Liver (tissue), 9 donors: ENCODE measurements around the gene RSBN1L. TPM values are rescaled to one million over a fixed set of nuclear protein-coding genes. Genes with fewer than 3 reads are reported as not detected.

Experiments used
- DNase-seq: peaks from one replicate; pipeline ENCODE4 v3.0.0-alpha.2; 2017; ENCODE audit warnings: low spot score
- H3K27ac ChIP-seq, 2 donors: one replicate each; pipeline ENCODE4 v1.7.0; 2013; ENCODE audit warnings: inconsistent platforms in 2 of 2, low read length in 2 of 2, control low read depth in 1 of 2, low read depth in 1 of 2, mild to moderate bottlenecking in 1 of 2
- H3K27me3 ChIP-seq, 4 donors: one replicate each; pipeline versions ENCODE4 v1.6.1 to v1.7.0; 2013; ENCODE audit warnings: low read length in 3 of 4, inconsistent platforms in 1 of 4, mild to moderate bottlenecking in 1 of 4, moderate library complexity in 1 of 4; ENCODE audit not compliant: control insufficient read depth in 4 of 4, insufficient read depth in 4 of 4
- H3K36me3 ChIP-seq, 4 donors: one replicate each; pipeline versions ENCODE4 v1.6.1 to v1.7.0; 2013; ENCODE audit warnings: low read length in 3 of 4, mild to moderate bottlenecking in 3 of 4, low read depth in 1 of 4, moderate library complexity in 1 of 4; ENCODE audit not compliant: control insufficient read depth in 4 of 4, insufficient read depth in 3 of 4
- H3K4me1 ChIP-seq, 4 donors: one replicate each; pipeline versions ENCODE4 v1.6.1 to v1.7.0; 2013; ENCODE audit warnings: low read length in 3 of 4, mild to moderate bottlenecking in 3 of 4, moderate library complexity in 1 of 4; ENCODE audit not compliant: control insufficient read depth in 4 of 4, insufficient read depth in 4 of 4
- H3K4me3 ChIP-seq, 3 donors: one replicate each; pipeline versions ENCODE4 v1.6.1 to v1.7.0; 2013; ENCODE audit warnings: low read length in 3 of 3, control low read depth in 1 of 3, low read depth in 1 of 3, mild to moderate bottlenecking in 1 of 3
- H3K9ac ChIP-seq, 2 donors: one replicate each; pipeline ENCODE4 v1.7.0; 2013; ENCODE audit warnings: low read length in 2 of 2, mild to moderate bottlenecking in 2 of 2, moderate library complexity in 2 of 2, control low read depth in 1 of 2, low read depth in 1 of 2
- H3K9me3 ChIP-seq, 4 donors: one replicate each; pipeline versions ENCODE4 v1.6.1 to v1.7.0; 2013; ENCODE audit warnings: low read length in 3 of 4; ENCODE audit not compliant: control insufficient read depth in 4 of 4
- EGR1 ChIP-seq, 2 donors: IDR thresholded peaks; 2 replicates each; pipeline ENCODE4 v1.6.1; 2016 to 2018; ENCODE audit warnings: antibody characterized with exemption in 2 of 2, low read depth in 2 of 2
- HNF4A ChIP-seq, 2 donors: conservative IDR thresholded peaks; 2 replicates each; pipeline ENCODE4 v1.6.1; 2016; ENCODE audit warnings: antibody characterized with exemption in 2 of 2, mild to moderate bottlenecking in 2 of 2
- HNF4G ChIP-seq: IDR thresholded peaks from 2 replicates; pipeline ENCODE4 v1.6.1; 2016; ENCODE audit warnings: antibody characterized with exemption
- JUND ChIP-seq, 2 donors: IDR thresholded peaks; 2 replicates each; pipeline ENCODE4 v1.6.1; 2016; ENCODE audit warnings: antibody characterized with exemption in 2 of 2
- NR2F2 ChIP-seq: IDR thresholded peaks from 2 replicates; pipeline ENCODE4 v1.6.1; 2016; ENCODE audit warnings: antibody characterized with exemption
- RAD21 ChIP-seq, 2 donors: IDR thresholded peaks; 2 replicates each; pipeline ENCODE4 v1.6.1; 2016; ENCODE audit warnings: antibody characterized with exemption in 2 of 2, mild to moderate bottlenecking in 2 of 2
- RXRA ChIP-seq, 2 donors: IDR thresholded peaks; 2 replicates each; pipeline ENCODE4 v1.6.1; 2017 to 2018; ENCODE audit warnings: antibody characterized with exemption in 2 of 2, mild to moderate bottlenecking in 1 of 2
- SP1 ChIP-seq: IDR thresholded peaks from 2 replicates; pipeline ENCODE4 v1.6.1; 2018; ENCODE audit warnings: antibody characterized with exemption, mild to moderate bottlenecking
- TAF1 ChIP-seq: conservative IDR thresholded peaks from 2 replicates; pipeline ENCODE4 v1.6.1; 2016; ENCODE audit warnings: antibody characterized with exemption, mild to moderate bottlenecking
- YY1 ChIP-seq: IDR thresholded peaks from 2 replicates; pipeline ENCODE4 v1.6.1; 2016; ENCODE audit warnings: antibody characterized with exemption, mild to moderate bottlenecking
- WGBS: extraction: QIAGEN DNeasy Blood & Tissue Kit; methylation state at CpG from one replicate; pipeline ENCODE4 v1.1.7; 2013; 5-methylcytosine and 5-hydroxymethylcytosine counted together
- polyA plus RNA-seq, 2 donors: library from polyadenylated mRNA; stranded (reverse) in 1 of 2; unstranded in 1 of 2; fragments of 200-250 nt in 1 of 2; fragments of >200 nt in 1 of 2; fragmentation: Nextera tagmentation in 1 of 2; extraction: Ambion mirVana in 1 of 2; gene quantifications; one replicate each; pipeline versions ENCODE4 v1.2.1 to v1.2.3, GENCODE V29; 2013 to 2015
- total RNA-seq, 2 donors: library from RNA; depleted of rRNA; stranded (reverse); fragments of >200 nt; gene quantifications; one replicate each; pipeline ENCODE4 v1.2.3, GENCODE V29; 2014
- TF ChIP-seq, protein P1 (sequence below): fragments of 150-350 bp; IDR thresholded peaks from 2 replicates; pipeline ENCODE4 v1.5.1; 2017; ENCODE audit warnings: improper control_type of control experiment, low read depth, low read length; ENCODE audit not compliant: missing input control
- TF ChIP-seq, protein P2 (sequence below): IDR thresholded peaks from 2 replicates; pipeline ENCODE4 v1.6.1; 2016; ENCODE audit warnings: antibody characterized with exemption
- TF ChIP-seq, protein P3 (sequence below): IDR thresholded peaks from 2 replicates; pipeline ENCODE4 v1.6.1; 2016; ENCODE audit warnings: antibody characterized with exemption
- TF ChIP-seq, protein P4 (sequence below): IDR thresholded peaks from 2 replicates; pipeline ENCODE4 v1.6.1; 2016; ENCODE audit warnings: antibody characterized with exemption, mild to moderate bottlenecking
- donor health status: healthy.
- donor health status: healthy.
- donor health status: healthy.
- donor health status: healthy.
- donor health status: healthy.

Gene RSBN1L
- total and polyA plus RNA-seq, 4 donors = 3.3 to 23.4 (median 7.9) TPM

DNA sequence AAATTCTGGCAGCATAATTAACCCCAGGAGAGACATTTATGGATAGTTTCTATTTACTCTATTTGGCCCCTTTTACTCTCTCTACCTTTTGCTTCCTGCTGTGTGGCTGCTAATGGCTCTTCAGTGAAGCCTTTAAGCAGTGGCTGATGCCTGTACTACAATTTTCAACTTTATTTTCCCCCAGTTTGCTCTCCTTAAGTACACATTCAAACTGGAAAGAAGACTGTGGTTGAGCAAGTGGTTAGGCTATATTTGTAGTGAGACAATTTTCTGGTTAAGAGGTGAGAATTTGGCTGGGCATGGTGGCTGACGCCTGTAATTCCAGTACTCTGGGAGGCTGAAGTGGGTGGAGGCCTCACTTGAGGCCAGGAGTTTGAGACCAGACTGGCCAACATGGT is 8.5 kb upstream of the RSBN1L start:
- Histone ChIP-seq H3K4me3 (no peak overlapping the region), H3K9ac (no peak overlapping the region), H3K36me3 (peaks cover 0 to 7% (median 3%) of the 10 kb centered on the region in 4 donors), H3K9me3 (no peaks in the 10 kb centered on the region), H3K4me1 (peaks cover 3 to 22% (median 11%) of the 10 kb centered on the region in 4 donors), H3K27ac (peak overlapping the region in 1 of 2 donors; percentile 0), H3K27me3 (no peaks in the 10 kb centered on the region)
- no peak for TF ChIP-seq TAF1
- no peak for TF ChIP-seq YY1
- DNase-seq = no peak
- 78% methylated on average over 1 of the region's 1 CpG for WGBS

DNA sequence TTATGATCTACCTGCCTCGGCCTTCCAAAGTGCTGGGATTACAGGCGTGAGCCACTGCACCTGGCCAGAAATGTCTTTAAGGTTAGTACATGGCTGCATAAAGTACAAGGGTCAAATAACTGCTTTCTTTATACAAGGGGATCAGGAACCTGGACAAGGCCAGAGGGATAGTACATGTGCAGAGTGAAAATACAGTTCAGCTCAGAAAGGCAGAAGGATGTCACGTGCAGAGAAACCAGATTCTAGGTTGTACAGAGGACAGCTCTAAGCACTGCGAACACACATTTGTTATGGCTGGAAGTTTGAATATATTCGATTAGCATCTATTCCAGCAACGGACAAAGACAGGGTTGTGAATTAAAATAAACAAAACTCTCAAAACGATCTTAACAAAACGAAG is 6.0 kb upstream of the RSBN1L start:
- H3K4me1 ChIP-seq = peaks cover 5 to 30% (median 16%) of the 10 kb centered on the region in 4 donors
- no peaks in the 10 kb centered on the region for H3K9me3 ChIP-seq
- H3K36me3 ChIP-seq = no peaks in the 10 kb centered on the region
- WGBS = 46% methylated on average over 8 of the region's 8 CpGs
- H3K4me3 ChIP-seq = no peak overlapping the region
- peak overlapping the region; percentile 54 to 79 for H3K27ac ChIP-seq
- peak; percentile 39 for TF ChIP-seq HNF4A (conservative IDR thresholded peaks at IDR 0.05)
- TF ChIP-seq, protein P1, sequence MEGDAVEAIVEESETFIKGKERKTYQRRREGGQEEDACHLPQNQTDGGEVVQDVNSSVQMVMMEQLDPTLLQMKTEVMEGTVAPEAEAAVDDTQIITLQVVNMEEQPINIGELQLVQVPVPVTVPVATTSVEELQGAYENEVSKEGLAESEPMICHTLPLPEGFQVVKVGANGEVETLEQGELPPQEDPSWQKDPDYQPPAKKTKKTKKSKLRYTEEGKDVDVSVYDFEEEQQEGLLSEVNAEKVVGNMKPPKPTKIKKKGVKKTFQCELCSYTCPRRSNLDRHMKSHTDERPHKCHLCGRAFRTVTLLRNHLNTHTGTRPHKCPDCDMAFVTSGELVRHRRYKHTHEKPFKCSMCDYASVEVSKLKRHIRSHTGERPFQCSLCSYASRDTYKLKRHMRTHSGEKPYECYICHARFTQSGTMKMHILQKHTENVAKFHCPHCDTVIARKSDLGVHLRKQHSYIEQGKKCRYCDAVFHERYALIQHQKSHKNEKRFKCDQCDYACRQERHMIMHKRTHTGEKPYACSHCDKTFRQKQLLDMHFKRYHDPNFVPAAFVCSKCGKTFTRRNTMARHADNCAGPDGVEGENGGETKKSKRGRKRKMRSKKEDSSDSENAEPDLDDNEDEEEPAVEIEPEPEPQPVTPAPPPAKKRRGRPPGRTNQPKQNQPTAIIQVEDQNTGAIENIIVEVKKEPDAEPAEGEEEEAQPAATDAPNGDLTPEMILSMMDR = no peak
- TF ChIP-seq RAD21 (IDR thresholded peaks at IDR 0.05) = no peak
- TF ChIP-seq JUND (IDR thresholded peaks at IDR 0.05) = no peak
- TF ChIP-seq, protein P2, sequence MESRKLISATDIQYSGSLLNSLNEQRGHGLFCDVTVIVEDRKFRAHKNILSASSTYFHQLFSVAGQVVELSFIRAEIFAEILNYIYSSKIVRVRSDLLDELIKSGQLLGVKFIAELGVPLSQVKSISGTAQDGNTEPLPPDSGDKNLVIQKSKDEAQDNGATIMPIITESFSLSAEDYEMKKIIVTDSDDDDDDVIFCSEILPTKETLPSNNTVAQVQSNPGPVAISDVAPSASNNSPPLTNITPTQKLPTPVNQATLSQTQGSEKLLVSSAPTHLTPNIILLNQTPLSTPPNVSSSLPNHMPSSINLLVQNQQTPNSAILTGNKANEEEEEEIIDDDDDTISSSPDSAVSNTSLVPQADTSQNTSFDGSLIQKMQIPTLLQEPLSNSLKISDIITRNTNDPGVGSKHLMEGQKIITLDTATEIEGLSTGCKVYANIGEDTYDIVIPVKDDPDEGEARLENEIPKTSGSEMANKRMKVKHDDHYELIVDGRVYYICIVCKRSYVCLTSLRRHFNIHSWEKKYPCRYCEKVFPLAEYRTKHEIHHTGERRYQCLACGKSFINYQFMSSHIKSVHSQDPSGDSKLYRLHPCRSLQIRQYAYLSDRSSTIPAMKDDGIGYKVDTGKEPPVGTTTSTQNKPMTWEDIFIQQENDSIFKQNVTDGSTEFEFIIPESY = no peak
- TF ChIP-seq SP1 = peak; percentile 25
- TF ChIP-seq, protein P3, sequence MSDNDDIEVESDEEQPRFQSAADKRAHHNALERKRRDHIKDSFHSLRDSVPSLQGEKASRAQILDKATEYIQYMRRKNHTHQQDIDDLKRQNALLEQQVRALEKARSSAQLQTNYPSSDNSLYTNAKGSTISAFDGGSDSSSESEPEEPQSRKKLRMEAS = peak; percentile 12
- H3K27me3 ChIP-seq = no peaks in the 10 kb centered on the region
- peak overlapping the region in 1 of 2 donors; percentile 44 for H3K9ac ChIP-seq
- no peak for DNase-seq

DNA sequence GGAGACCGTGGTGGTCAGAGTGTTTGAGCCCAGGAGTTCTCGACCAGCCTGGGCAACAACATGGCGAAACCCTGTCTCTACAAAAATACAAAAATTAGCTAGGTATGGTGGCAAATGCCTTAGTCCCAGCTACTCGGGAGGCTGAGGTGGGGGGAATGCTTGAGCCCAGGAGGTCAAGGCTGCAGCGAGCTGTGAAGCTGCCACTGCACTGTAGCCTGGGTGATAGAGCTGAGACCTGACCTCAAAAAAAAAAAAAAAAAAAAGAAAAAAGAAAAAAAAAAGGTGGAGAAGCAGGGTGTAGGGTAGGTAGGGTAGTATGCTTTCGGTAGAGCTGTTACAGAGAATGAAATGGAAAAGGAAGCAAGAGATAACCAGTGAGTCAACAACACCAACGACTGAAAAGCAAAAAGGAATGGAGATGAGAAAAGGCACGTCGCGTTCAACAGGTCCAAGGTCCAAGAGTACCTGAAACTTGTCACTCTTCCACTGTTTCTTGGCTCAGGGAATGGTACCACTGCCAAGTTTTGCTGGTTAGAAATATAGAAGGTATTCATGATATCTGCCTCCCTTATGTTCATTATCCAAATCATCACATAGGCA is 4.3 kb upstream of the RSBN1L start:
- Histone ChIP-seq H3K9ac (peak overlapping the region in 1 of 2 donors; percentile 11), H3K36me3 (no peaks in the 10 kb centered on the region), H3K9me3 (no peaks in the 10 kb centered on the region), H3K27me3 (no peaks in the 10 kb centered on the region), H3K4me3 (peak overlapping the region in 1 of 3 donors; percentile 3), H3K27ac (peak overlapping the region; percentile 79 to 87), H3K4me1 (peaks cover 5 to 30% (median 15%) of the 10 kb centered on the region in 4 donors)
- WGBS = 46% methylated on average over 10 of the region's 10 CpGs
- no peak for DNase-seq
- TF ChIP-seq TAF1 = no peak
- TF ChIP-seq, protein P2 = peak; percentile 60
- TF ChIP-seq RXRA (IDR thresholded peaks at IDR 0.05) = peak; percentile 68 to 73
- TF ChIP-seq JUND (IDR thresholded peaks at IDR 0.05) = peak; percentile 72 to 76
- TF ChIP-seq, protein P1 = no peak
- TF ChIP-seq HNF4G = peak; percentile 94
- TF ChIP-seq, protein P4, sequence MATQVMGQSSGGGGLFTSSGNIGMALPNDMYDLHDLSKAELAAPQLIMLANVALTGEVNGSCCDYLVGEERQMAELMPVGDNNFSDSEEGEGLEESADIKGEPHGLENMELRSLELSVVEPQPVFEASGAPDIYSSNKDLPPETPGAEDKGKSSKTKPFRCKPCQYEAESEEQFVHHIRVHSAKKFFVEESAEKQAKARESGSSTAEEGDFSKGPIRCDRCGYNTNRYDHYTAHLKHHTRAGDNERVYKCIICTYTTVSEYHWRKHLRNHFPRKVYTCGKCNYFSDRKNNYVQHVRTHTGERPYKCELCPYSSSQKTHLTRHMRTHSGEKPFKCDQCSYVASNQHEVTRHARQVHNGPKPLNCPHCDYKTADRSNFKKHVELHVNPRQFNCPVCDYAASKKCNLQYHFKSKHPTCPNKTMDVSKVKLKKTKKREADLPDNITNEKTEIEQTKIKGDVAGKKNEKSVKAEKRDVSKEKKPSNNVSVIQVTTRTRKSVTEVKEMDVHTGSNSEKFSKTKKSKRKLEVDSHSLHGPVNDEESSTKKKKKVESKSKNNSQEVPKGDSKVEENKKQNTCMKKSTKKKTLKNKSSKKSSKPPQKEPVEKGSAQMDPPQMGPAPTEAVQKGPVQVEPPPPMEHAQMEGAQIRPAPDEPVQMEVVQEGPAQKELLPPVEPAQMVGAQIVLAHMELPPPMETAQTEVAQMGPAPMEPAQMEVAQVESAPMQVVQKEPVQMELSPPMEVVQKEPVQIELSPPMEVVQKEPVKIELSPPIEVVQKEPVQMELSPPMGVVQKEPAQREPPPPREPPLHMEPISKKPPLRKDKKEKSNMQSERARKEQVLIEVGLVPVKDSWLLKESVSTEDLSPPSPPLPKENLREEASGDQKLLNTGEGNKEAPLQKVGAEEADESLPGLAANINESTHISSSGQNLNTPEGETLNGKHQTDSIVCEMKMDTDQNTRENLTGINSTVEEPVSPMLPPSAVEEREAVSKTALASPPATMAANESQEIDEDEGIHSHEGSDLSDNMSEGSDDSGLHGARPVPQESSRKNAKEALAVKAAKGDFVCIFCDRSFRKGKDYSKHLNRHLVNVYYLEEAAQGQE = peak; percentile 77
- peak; percentile 91 for TF ChIP-seq SP1
- TF ChIP-seq YY1 = peak; percentile 84
- TF ChIP-seq NR2F2 = no peak
- no peak for TF ChIP-seq EGR1 (IDR thresholded peaks at IDR 0.05; ENCODE audit: low read depth in 2 of 2)
